OCI-LY3 (cell line): ENCODE data around the gene PDXP.

Source experiments
- H2AFZ ChIP-seq: fragments of 200-600, 300-600 bp; shearing (Covaris generic); 2 replicates; pipeline ENCODE4 v1.6.0; 2014; ENCODE audit warnings: antibody characterized with exemption, low read depth, low read length
- H3K27ac ChIP-seq: fragments of 200-600, 300-600 bp; sonication (generic); 2 replicates; pipeline ENCODE4 v1.5.1; 2014; ENCODE audit warnings: mild to moderate bottlenecking, low read length, moderate library complexity, mixed read lengths
- H3K27me3 ChIP-seq: fragments of 200-600, 300-600 bp; sonication (generic); 2 replicates; pipeline ENCODE4 v1.6.1; 2014; ENCODE audit warnings: low read depth, low read length, mixed read lengths
- H3K36me3 ChIP-seq: fragments of 200-600, 300-600 bp; sonication (generic); replicated peaks from 2 replicates; pipeline ENCODE3; 2014; ENCODE audit warnings: low read depth, low read length, mixed read lengths
- H3K4me1 ChIP-seq: fragments of 300-600, 200-600 bp; sonication (generic); 2 replicates; pipeline ENCODE4 v1.6.1; 2014; ENCODE audit warnings: low read length, mixed read lengths
- H3K4me2 ChIP-seq: fragments of 200-600, 300-600 bp; sonication (generic); 2 replicates; pipeline ENCODE4 v1.6.1; 2014; ENCODE audit warnings: low read length, mixed read lengths
- H3K4me3 ChIP-seq: fragments of 300-600, 200-600 bp; sonication (generic); 2 replicates; pipeline ENCODE4 v1.5.1; 2014; ENCODE audit warnings: antibody characterized with exemption, mild to moderate bottlenecking, low read length, moderate library complexity
- H3K79me2 ChIP-seq: fragments of 300-600, 200-600 bp; shearing (Covaris generic); 2 replicates; pipeline ENCODE4 v1.6.1; 2014; ENCODE audit warnings: mild to moderate bottlenecking, low read length, mixed read lengths
- H3K9ac ChIP-seq: fragments of 300-600, 200-600 bp; shearing (Covaris generic); 2 replicates; pipeline ENCODE4 v1.6.0; 2014; ENCODE audit warnings: mild to moderate bottlenecking, low read length, moderate library complexity
- H3K9me3 ChIP-seq: fragments of 200-600, 300-600 bp; shearing (Covaris generic); 2 replicates; pipeline ENCODE4 v1.6.1; 2014; ENCODE audit warnings: low read length, mixed read lengths; ENCODE audit not compliant: insufficient read depth
- H4K20me1 ChIP-seq: fragments of 200-600, 300-600 bp; sonication (generic); 2 replicates; pipeline ENCODE4 v1.6.1; 2016; ENCODE audit warnings: low read length, mixed read lengths; ENCODE audit not compliant: insufficient read depth
- EZH2phosphoT487 ChIP-seq: fragments of 200-600 bp; shearing (Covaris generic); IDR thresholded peaks from 2 replicates; pipeline ENCODE4 v1.6.1; 2018; ENCODE audit warnings: antibody characterized with exemption, mixed run types, low read depth
- TF ChIP-seq, protein P1 (sequence below): fragments of 200-600, 300-600 bp; sonication (generic); IDR thresholded peaks from 2 replicates; pipeline ENCODE4 v1.5.1; 2014; ENCODE audit warnings: antibody characterized with exemption, low read length, low read depth

The PDXP gene

DNA sequence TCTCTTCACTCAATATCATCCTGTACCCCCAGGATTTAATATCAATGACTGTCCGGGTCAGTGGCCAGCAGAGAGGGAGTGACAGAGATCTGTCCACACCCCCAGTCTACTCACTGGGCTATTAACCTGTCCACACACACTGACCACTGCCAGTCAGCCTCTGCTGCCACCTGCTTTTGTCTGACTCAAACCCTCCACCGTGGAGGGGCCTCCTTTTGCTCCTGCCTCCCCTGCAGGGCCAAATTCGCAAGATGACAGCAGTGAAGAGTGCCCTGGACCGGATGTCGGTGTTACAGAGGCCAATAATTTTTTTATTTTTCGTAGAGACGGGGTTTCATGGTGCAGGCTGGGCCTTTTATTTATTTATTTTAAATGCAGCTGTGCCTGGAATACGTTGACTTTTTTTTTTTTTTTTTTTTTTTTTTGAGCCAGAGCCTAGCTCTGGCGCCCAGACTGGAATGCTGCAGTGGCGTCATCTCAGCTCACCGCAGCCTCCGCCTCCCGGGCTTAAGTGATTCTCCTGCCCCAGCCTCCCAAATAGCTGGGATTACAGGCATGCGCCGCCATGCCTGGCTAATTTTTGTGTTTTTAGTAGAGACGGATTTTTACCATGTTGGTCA is 5.1 kb downstream of the PDXP start:
- Histone ChIP-seq H3K9me3 (no peaks in the 10 kb centered on the region), H3K4me2 (no peak overlapping the region), H3K27ac (no peak overlapping the region), H3K36me3 (peaks cover 35% of the 10 kb centered on the region), H3K4me1 (peaks cover 29% of the 10 kb centered on the region), H3K4me3 (no peak overlapping the region), H3K27me3 (no peaks in the 10 kb centered on the region), H2AFZ (no peak overlapping the region), H4K20me1 (peaks cover 44% of the 10 kb centered on the region), H3K79me2 (peaks cover 82% of the 10 kb centered on the region), H3K9ac (no peak overlapping the region)
- TF ChIP-seq, protein P1, sequence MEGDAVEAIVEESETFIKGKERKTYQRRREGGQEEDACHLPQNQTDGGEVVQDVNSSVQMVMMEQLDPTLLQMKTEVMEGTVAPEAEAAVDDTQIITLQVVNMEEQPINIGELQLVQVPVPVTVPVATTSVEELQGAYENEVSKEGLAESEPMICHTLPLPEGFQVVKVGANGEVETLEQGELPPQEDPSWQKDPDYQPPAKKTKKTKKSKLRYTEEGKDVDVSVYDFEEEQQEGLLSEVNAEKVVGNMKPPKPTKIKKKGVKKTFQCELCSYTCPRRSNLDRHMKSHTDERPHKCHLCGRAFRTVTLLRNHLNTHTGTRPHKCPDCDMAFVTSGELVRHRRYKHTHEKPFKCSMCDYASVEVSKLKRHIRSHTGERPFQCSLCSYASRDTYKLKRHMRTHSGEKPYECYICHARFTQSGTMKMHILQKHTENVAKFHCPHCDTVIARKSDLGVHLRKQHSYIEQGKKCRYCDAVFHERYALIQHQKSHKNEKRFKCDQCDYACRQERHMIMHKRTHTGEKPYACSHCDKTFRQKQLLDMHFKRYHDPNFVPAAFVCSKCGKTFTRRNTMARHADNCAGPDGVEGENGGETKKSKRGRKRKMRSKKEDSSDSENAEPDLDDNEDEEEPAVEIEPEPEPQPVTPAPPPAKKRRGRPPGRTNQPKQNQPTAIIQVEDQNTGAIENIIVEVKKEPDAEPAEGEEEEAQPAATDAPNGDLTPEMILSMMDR = no peak
- TF ChIP-seq EZH2phosphoT487 = no peak

DNA sequence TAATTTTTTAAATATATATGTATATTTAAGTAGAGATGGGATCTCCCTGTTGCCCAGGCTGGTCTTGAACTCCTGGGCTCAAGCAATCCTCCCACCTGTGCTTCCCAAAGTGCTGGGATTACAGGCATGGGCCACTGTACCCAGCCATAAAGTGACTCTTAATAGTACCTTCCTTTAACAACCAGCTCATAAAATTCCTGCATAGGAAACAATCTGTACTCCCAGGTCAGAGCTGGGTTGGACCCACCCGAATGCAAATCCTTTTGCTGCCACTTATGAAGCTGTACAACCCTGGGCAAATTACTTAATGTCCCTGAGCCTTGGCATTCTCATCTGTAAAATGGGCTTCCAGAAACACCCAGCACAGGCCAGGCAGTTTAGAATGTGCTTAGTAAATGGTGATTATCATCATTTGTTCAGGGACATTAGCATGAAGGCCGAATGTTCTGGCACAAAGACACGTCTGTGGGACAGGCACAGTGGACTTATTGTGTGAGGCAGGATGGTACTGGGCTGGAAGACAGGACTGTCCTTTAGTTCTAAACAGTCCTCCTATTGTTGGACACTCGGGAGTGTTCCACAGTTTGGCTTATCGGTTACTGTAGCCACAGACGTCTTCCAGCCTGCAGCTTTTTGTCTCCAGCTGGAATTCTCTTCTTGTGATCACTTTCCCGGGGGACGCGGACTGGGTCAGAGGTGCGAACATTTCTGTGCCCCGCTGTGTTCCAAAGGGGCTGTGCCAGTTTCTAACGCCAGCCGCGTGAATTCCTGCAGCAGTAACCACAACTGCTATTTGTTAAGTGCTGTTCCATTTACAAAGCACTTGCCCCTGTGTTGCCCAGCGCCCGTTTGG is 6.0 kb downstream of the PDXP start:
- Histone ChIP-seq H3K27ac (no peak overlapping the region), H3K36me3 (peaks cover 37% of the 10 kb centered on the region), H3K4me1 (peaks cover 29% of the 10 kb centered on the region), H3K4me3 (no peak overlapping the region), H3K79me2 (peaks cover 73% of the 10 kb centered on the region), H3K9ac (no peak overlapping the region), H3K4me2 (no peak overlapping the region), H4K20me1 (peaks cover 43% of the 10 kb centered on the region), H3K9me3 (no peaks in the 10 kb centered on the region), H2AFZ (no peak overlapping the region), H3K27me3 (no peaks in the 10 kb centered on the region)
- TF ChIP-seq, protein P1 = no peak
- no peak for TF ChIP-seq EZH2phosphoT487

DNA sequence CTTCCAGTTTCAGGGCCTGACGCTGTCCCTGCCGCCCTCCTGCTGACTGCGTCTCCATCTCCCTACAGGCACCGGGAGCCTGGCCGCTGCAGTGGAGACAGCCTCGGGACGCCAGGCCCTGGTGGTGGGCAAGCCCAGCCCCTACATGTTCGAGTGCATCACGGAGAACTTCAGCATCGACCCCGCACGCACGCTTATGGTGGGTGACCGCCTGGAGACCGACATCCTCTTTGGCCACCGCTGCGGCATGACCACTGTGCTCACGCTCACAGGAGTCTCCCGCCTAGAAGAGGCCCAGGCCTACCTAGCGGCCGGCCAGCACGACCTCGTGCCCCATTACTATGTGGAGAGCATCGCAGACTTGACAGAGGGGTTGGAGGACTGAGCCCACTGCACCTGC is 7.0 kb downstream of the PDXP start:
- no peak overlapping the region for H3K9ac ChIP-seq
- no peak overlapping the region for H3K27ac ChIP-seq
- H3K4me1 ChIP-seq = peaks cover 18% of the 10 kb centered on the region
- TF ChIP-seq, protein P1 = no peak
- no peak for TF ChIP-seq EZH2phosphoT487
- H3K27me3 ChIP-seq = no peaks in the 10 kb centered on the region
- H3K9me3 ChIP-seq = no peaks in the 10 kb centered on the region
- H3K79me2 ChIP-seq = peaks cover 63% of the 10 kb centered on the region
- H3K36me3 ChIP-seq = peaks cover 34% of the 10 kb centered on the region
- H3K4me2 ChIP-seq = no peak overlapping the region
- H4K20me1 ChIP-seq = peaks cover 33% of the 10 kb centered on the region
- no peak overlapping the region for H3K4me3 ChIP-seq
- no peak overlapping the region for H2AFZ ChIP-seq

DNA sequence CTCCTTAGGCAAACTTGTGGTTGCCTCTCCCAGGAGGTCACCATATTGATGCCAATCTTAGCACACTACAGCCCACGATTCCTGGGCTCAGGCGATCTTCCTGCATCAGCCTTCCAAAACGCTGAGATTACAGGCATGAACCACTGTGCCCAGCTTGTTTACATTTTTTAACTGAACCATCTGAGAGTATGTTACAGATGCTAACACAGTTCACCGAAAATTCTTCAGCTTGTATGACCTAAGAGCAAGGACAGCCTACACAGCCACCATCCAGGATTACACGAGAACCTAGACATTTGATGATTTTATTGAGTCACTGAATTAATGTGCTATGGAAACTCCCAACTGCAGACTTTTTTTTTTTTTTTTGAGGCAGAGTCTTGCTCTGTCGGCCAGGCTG is 11.1 kb downstream of the PDXP start:
- peaks cover 25% of the 10 kb centered on the region for H3K79me2 ChIP-seq
- H3K9me3 ChIP-seq = no peaks in the 10 kb centered on the region
- no peak overlapping the region for H2AFZ ChIP-seq
- no peak overlapping the region for H3K27ac ChIP-seq
- H3K9ac ChIP-seq = no peak overlapping the region
- H3K27me3 ChIP-seq = no peaks in the 10 kb centered on the region
- TF ChIP-seq, protein P1 = no peak
- no peak for TF ChIP-seq EZH2phosphoT487
- peaks cover 10% of the 10 kb centered on the region for H3K4me1 ChIP-seq
- peaks cover 18% of the 10 kb centered on the region for H3K36me3 ChIP-seq
- H3K4me2 ChIP-seq = no peak overlapping the region
- H3K4me3 ChIP-seq = no peak overlapping the region
- peaks cover 10% of the 10 kb centered on the region for H4K20me1 ChIP-seq
